Hepatocyte (in vitro differentiated cells): ENCODE measurements around the gene ILDR2.

Experiments used
- EZH2 ChIP-seq: fragments of 200-600 bp; sonication (generic); IDR thresholded peaks from 2 replicates; pipeline ENCODE4 v1.6.1; 2016; ENCODE audit warnings: antibody characterized with exemption, mild to moderate bottlenecking, borderline replicate concordance
- EZH2phosphoT487 ChIP-seq: fragments of 200-600 bp; sonication (generic); IDR thresholded peaks from one replicate; pipeline ENCODE4 v1.6.1; 2018; ENCODE audit warnings: antibody characterized with exemption, mild to moderate bottlenecking, low read depth, moderate library complexity; ENCODE audit not compliant: unreplicated experiment, severe bottlenecking
- TF ChIP-seq, protein P1 (sequence below): fragments of 200-600 bp; sonication (generic); IDR thresholded peaks from 2 replicates; pipeline ENCODE4 v1.5.1; 2016; ENCODE audit warnings: antibody characterized with exemption, mild to moderate bottlenecking; ENCODE audit not compliant: poor library complexity

DNA sequence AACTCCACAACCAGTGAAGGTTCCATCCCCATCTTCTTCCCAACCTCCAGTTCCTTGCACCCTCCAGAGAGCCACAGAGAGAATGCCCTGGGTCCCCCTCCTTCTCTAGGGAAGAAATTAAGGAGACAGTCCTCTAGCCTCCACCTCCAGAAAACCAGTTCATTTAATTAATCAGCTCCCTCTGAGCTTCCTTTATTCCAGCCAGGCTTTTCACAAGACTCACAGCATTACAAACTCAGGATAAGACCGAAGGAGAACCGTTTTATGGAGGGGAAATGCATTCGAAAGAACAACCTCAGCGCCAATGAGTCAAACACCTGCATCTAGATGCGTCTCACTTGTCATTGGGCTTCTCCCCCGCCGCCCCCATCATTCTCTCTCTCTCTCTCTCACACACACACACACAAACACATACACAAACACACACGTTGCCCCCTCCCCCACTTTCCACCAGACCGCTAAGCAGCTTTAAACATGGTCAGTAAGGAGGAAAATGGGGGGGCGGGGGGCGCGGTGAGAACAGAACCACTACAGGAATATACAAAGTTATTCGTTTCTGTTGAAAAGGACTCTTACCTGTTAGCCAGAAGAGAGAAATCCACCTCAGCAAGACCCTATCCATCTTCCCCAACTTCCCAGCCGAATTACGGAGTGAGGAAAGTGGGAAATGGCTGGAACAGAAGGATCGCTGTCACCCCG, 544 bp downstream of the ILDR2 start:
- TF ChIP-seq, protein P1, sequence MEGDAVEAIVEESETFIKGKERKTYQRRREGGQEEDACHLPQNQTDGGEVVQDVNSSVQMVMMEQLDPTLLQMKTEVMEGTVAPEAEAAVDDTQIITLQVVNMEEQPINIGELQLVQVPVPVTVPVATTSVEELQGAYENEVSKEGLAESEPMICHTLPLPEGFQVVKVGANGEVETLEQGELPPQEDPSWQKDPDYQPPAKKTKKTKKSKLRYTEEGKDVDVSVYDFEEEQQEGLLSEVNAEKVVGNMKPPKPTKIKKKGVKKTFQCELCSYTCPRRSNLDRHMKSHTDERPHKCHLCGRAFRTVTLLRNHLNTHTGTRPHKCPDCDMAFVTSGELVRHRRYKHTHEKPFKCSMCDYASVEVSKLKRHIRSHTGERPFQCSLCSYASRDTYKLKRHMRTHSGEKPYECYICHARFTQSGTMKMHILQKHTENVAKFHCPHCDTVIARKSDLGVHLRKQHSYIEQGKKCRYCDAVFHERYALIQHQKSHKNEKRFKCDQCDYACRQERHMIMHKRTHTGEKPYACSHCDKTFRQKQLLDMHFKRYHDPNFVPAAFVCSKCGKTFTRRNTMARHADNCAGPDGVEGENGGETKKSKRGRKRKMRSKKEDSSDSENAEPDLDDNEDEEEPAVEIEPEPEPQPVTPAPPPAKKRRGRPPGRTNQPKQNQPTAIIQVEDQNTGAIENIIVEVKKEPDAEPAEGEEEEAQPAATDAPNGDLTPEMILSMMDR, result no peak
- TF ChIP-seq EZH2 (peak; percentile 10), EZH2phosphoT487 (no peak)
